B cell (primary cell): Measurements from ENCODE around the gene AAK1.

ENCODE experiments used
- CTCF ChIP-seq: fragments of 200-600 bp; IDR thresholded peaks from one replicate; pipeline ENCODE4 v1.8.0; 2022; ENCODE audit warnings: antibody characterized with exemption, mild to moderate bottlenecking
- EZH2 ChIP-seq: IDR thresholded peaks from 2 replicates; pipeline ENCODE4 v1.6.1; 2012; ENCODE audit warnings: borderline replicate concordance, low read depth, mild to moderate bottlenecking, moderate library complexity, low read length; ENCODE audit not compliant: insufficient read depth, poor library complexity, severe bottlenecking

- TF ChIP-seq CTCF (no peak), EZH2 (no peak)
Observed at GRCh38 chr2:69663860-69664259, 20.3 kb upstream of the AAK1 start.
